Fibroblast of peridontal ligament (primary cell): ENCODE measurements around the gene RAI1.
"Not testable (repeated sequence)": the region's sequence is repeated elsewhere in the genome, so short reads cannot be mapped to it uniquely, and the experiment has no call there.

Experiments used
- DNase-seq: peaks from one replicate; pipeline ENCODE4 v3.0.0-alpha.2; 2010; ENCODE audit errors: extremely low read depth

The RAI1 gene

DNA sequence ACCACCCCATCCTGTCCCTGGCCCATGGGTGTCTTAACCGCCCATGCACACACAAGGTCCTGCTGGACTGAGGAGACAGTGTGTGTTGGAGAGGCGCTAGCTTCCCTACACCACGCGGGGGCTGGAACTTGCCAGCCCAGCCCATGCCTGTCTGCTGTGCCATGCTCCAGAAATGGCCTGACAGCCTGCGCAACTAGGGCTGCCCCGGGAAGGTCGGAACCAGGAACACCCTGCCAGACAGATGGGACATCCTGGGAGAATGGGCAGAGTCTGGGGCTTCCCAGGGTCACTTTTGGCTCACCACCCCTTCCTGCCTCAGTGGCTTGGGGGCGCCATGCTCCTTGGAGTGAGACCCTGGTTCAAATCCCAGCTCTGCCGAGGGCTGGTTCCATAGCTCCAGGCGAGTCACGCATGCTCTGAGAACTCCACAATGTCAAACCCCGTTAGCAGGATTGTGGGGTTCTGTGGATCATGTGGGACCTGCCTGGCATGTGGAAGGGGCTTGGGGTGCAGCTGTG, 119.3 kb downstream of the RAI1 start:
- no peak for DNase-seq

DNA sequence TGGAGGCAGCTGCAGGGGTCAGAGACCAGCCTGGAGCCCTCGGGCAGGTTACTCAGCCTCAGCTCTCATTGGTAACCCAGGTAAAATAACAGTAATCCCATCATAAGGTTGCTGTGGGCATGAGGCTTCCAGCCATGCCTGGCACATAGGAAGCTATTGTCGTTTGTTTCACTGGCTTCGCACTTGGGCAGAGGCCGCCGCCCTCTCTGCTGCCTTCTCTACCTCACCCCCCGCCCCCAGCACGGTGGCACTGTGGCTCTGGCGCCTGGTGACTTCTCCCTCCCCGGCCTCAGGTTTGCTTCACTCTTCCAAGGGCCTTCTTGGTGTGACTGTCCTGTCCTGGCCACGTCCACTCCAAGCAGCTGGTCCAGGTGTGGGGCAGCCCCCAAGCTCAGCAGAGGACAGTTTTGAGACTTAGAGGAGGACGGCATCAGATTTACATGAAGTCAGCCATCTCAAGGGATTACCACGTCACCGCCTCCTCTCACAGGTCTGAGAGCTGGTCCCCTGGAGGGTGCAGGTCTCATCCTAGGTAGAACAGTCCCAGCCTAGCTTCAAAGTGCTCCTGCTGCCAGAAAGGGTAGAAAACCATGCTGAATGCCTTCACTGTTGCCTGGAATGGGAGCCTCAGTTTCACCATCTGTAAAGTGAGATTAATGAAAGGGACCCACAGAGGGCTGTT, 120.7 kb downstream of the RAI1 start:
- no peak for DNase-seq

DNA sequence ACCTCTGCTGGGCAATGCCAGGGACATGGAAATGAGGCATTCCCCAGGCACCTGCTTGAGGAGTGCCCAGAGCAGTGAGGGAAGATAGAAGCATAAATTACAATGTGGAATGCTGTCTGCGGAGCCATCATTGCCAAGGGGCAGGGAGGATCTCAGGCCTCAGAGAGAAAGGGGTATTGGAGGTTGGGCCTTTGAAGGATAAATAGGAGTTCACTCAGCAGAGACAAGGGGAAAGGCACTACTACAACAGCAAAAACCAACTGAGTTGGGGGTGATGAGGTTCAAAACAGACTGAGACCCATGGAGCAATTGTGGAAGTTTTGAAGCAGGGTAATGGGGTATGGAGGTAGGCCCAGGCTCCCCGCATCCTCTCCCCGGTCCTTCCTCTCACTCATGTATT, 122.7 kb downstream of the RAI1 start:
- no peak for DNase-seq

DNA sequence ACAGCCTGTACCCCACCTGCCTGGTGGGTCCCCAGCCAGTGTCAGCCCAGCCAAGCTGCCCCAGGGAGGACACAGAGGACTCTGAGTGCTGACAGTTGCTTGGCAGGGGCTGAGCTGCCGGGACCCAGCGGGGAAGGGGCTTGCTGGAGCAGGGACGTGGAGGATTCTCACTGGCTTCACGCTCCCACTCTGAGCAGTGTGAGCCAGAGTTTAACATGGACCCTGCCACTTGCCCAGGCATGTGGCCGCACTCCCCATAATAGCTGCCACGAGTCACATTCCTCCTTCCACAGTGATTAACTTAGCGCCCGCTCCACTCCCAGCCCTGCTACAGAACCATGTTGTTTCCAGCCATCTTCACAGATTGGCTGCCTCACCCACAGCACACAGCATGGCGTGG, 124.3 kb downstream of the RAI1 start:
- DNase-seq, result no peak

DNA sequence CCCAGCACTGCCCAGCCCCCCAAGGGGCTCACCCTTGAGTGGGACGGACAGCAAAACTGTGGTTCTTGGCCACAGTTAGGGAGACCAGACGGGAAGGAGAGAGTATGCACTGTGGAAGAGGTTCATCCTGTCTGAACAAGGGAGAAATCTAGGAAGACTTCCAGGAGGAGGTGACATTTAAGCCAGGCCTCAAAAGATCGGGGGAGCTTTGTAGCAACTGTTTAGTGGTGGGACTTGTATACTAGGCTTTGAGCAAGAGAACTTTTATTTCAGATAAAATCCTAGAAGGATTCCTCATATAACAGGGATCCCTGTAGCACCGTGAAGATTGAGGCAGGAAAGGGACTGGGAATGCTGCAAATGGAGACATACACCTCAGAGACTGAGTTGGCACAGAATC, 124.8 kb downstream of the RAI1 start:
- no peak for DNase-seq

DNA sequence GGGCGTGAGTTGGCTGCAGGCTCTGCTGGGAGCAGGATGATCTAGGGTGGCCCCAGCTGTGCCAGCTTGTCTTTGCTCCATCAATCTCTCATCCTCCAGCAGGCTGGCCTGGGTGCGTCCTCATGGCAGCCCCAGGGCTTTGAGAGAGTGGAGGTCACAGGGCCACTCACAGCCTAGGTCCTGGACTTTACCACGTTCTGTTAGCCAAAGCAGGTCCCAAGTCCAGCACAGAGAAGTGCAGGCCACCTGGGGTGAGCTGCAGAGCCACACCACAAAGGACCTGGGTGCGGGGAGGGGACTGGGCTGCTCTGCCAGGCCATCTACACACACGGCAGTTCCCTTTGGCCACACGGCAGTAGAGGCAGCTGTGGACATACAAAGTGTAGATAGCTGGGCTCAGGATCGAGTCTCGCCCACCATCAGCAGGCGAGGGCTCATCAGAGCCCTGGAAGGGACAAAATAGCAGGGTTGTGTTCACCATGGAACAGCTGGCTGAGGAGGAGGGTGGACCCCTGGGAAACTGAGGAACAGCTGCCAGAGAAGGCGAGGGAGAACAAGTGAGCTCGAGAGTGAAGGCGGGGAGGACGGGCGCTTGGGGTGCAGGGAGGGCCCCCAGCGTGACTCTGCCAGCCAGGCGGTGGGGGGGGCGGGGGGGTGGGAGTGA, 125.5 kb downstream of the RAI1 start:
- no peak for DNase-seq

DNA sequence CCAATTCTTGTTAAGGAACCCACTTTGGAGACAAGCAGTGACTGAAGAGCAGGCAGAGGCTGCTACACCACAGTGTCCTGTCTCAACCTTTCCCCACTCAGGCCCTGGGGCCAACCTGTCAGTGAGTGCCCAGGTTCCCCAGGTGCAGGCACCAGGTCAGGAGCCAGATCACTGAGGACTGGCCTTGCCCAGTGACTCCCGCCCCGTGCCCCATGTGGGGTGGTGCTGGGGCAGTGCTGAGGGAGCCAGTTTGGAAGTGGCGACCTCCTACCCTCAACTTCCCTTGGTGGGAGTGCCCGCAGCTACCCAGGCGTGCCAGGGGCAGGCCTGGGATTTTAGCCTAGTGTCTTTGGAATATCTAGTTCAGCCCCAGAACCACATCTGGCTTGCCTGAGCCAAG, 126.2 kb downstream of the RAI1 start:
- no peak for DNase-seq

DNA sequence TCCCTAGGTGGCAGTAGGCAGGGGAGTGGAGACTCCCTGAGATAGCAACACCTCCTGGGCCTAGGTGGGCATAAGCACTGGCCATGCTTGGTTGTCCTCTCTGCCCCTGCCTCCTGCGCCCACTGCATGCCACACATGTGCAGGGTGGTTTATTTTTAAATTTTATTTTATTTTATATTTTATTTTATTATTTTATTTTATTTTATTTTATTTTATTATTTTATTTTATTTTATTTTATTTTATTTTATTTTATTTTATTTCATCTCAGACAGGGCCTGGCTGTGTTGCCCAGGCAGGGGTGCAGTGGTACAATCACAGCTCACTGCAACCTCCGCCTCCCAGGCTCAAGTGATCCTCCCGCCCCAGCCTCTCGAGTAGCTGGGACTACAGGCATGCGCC, 126.9 kb downstream of the RAI1 start:
- not testable (repeated sequence) for DNase-seq

DNA sequence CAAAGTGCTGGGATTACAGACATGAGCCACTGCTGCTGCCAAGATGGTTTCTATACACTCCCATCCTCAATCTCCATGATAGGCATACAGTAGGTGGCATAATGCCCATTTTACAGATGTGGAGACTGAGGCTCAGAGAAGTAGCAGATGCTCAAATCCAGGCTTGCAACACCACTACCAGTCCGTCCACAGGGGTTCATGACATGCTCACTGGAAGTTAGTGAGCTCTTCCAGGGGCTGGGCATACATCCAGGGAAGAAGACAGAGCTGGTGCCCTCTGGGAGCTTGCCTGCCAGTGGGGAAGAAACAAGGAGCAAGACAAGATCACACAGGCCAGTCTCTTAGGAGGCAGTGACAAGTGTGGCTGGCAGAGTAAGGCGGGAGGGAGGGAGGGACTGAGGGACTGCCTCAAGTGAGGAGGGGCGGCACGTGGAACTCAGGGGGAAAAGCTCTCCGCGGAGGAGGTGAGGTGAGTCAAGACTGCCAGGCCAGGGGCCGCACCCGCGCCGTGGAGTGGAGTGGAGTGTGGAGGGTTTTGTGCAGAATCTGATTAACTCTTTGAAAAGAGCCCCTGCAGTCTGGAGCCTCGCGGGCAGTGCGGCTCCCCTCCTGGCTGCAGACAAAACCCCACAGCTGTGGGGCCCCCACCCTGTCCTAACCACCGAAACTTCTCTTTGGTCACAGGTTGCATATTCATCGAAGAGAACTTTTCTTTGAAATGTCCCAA, 127.6 kb downstream of the RAI1 start:
- DNase-seq, result peak; percentile 48

DNA sequence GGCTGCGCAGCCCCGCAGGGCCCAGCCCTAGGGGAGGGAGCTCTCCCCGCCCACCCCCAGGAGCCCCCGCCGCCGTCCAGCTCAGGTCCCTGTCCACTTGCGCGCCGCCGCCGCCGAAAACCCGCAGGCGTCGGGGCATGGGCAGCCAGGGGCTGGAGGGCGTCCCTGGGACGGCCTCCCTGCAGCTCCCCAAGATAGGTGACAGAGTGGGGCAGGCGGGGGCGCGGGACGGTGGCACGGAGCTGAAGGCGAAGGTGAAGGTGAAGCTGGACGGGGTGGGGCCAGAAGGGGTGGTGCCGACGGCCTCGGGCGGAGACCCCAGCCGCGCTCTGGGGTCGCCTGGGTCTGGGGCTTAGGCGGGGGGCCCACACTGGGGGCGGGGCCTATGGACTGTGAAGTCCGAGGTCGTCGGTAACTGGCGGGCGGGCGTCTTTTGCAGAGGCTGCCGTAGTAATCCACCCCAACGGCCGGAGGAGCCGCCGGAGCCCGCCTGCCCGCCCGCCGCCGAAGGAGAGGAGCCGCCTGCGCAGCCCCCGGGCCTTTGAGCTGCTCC, 128.3 kb downstream of the RAI1 start:
- DNase-seq, result no peak

DNA sequence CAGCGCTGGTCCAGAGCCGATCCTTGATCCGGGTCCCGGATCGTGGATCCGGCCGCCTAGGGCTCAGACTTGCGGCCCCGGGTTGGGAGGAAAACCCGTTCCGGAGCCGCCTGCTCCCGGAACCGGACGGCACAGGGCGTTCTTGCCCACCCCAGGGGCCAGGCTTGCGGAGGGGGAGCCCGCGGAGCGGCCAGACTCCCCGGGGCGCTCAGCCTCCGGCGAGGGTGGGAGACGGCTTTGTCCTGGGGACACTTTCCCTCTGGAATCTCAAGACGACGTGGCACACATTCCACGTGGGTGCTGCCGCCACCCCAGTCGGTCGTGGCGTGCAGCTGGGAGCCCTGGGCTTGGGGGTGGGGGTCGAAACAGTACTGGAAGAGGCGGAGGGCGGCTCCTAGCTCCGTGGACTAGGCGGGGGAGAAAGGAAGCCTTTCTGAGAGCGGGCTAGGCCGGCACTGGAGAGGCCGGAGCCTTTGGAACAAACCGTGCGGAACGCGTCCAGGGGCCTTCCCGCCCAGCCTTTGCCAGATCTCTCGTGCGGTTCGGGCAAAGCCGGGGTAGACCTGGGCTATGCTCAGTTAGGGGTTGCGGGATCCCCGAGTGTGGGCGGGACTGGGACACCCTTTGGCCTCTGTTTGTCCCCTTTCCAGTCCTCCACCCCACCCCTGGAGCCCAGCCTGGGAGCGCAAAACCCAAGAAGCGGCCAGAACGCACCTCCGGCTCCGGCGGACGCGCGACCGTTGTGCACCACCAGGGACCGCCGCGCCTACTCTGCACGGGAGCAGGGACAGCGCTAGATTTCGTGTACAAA, 129.0 kb downstream of the RAI1 start:
- DNase-seq, result peak; percentile 53

DNA sequence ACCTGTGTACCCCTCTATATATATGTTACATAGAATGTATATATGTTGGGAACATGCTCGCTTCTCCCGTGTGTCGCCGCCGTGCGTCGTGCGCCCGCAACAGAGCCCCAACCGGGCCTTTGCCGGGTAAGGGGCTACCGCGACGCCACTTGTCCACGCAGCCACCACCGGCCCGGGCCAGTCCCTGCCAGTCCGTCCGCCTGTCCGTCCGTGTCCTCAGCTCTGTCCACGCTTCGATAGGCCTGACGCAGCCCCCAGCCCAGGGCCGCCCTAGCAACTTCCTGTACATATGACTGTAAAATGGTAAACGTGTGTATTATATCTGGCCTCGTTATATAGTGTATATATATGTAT, 129.6 kb downstream of the RAI1 start:
- DNase-seq, result no peak

DNA sequence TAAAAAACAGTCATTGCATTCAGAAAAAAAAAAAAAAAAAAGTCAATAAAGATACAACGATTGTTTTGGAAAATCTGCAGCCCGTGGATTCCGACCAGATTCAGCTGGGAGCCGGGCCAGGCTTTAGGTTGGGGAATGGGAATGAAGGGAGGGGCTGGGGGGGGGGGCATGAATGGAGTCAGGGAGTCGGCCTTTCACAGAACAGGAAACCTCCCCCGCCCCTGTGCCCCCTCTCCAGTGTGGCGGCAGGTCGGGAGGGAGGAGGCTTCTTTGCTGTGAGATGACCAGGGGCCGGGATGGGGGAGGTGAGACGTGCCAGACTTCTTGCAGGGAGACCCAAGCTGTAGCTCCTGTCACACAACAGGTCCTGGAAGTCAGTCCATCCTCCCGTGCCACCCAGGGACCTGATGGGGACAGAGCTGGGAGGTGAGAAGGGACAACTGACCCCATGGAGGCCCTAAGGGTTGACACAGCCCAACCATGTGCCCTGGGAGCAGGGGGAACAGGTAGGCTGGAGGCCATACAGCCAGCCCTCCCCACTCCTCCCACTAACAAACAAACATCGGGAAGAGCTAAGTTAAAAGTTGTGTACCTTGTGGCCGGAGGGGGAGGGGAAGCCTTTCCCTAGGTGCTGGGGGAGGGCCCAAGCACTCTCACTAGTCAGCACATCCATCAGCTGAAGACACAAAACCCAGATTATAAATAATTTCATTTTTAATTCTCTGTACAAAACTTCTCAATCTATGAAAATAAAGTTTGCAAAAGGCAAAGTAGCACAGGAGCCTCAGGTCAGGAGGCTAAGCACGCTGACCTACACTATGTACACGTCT, 130.3 kb downstream of the RAI1 start:
- no peak for DNase-seq

DNA sequence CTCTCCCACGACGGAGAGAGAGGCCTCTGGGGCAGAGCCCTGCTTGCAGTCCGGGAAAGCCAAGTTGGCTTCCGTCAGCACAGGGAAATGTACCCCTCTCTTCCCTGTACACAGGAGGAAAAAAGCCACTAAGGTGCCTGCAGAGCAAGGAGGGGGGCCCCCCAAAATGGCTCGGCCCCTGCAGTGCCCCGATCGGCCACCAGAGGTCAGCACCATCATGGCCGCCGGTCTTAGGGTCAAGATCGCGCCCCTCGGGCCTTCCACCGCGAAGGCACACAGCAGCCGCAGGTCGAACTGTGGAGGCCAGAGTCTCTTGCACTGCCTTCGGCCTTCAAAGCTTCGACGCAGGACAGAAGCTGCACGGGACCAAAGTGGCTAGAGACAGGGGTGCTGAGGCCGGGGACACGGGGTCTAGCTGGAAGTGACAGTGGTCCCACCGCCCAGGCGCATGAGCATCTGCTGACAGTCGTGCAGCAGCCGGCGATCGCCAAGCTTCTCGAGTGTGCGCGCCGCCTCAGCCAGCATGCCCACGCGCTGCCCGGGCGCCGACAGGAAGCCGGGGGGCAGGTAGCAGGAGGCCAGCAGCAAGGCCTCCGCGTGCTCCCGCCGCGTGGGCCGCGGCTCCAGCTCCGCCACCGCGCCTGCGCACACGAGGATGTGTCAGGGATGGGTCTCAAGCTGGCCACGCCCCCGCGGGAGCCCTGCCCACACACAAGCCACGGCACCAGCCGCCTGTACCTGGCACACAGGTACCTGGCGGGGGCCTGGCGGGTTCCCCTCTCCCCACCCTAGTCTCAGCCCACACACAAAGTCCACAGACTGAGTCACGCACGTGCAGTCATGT, 131.2 kb downstream of the RAI1 start:
- peak; percentile 63 for DNase-seq

DNA sequence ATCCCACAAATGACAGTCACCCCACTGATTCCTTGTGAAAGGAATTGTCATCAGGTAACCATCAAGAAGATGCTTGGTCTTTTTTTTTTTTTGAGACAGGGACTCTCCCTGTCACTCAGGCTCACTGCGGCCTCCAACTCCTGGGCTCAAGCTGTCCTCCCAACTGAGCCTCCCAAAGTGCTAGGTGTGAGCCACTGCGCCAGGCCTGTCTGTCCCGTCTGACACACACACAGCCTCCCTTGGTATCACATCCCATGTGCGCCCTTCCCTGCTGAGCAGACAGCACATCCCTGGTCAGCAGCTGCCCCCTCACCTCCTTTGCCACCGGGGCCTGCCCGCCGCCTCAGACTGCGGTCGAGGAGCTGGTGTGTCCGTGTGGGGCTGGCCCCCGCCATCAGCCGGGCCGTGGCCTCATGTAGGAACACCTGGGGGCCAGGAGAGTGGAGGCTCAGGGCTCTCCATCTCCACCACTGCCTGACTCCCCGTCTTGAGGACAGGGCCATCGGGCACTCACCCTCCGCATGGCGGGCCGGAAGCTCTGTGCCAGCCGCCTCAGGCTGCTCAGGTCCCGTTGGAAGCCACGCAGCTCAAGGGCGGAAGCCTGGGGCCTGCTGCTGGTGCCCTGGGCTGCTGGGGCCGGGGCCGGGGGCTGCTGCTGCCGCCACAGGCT, 131.9 kb downstream of the RAI1 start:
- DNase-seq, result no peak

DNA sequence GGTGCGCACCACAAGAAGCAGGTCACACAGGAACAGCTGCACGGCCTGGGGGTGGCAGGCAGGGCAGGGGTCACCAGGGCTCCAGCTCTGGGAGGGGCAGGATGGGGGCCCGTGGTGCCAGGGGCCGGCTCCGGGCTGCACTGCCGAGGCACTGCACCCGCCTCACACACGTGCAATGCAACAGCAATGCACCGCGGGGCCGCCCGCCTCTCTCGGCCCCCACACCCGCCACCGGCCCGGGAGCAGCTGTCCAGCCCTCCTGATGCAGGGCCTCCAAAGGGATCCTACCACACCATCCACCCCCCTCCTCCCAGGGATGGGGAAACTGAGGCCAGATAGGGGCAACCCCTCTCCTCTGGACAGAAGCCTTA, 132.5 kb downstream of the RAI1 start:
- DNase-seq, result no peak

DNA sequence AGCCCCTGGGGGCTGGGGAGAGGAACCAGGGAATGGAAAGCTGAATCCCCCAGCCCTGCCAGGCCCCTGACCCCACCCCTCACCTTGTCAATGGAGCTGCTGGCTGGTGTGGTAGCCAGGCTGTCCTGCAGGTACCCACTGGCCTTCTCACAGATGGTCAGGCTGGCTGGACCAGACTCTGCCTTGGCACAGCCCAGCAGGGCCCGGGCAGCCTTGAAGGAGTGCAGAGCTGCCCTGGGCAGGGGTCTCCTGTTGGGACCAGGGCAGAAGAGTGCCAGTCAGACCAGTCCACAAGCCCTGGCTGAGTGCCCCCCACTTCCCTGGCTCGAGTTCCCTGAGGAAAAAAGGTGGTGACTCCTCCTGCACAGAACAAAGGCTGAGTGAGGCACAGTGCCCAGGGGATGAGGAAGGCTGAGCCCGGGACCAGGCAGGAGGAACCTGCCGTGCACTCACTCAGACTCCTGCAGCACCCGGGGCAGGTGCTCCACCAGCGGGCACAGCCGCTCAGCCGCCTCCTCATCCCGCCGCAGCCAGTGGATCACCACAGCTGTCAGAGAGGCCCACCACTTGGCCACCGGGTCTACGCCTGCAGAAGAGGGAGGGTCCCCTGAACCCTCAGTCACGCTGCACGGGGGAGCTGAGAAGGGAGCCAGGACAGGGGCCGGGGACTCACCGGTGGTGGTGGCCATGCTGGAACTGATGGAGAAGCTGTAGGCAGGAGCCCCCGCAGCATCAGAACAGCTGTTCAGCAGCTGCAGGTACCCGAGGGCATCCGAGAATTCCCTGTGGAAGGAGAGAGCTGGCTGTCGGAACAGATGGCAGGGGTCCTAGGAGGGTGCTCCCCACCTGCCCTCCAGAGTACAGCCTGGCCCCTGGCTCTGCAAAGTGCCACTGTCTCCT, 133.2 kb downstream of the RAI1 start:
- no peak for DNase-seq

DNA sequence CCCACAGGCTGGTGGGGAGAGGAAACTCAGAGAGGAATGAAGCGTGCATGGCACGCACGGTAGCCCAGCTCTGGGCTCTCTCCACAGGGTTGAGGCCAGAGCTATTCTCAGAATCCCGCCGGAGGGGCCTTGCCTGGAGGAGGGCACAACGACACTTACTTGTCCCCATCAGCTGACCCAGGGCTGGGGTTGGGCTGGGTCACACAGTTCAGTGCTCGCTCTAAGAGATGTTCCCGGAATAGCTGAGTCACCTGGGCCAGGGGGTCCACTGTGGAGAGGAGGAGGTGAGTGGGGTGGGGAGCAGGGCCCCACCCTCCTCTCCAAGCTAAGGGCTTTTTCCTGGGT, 133.8 kb downstream of the RAI1 start:
- no peak for DNase-seq
